ENCODE results near the gene MBNL3.

DNA sequence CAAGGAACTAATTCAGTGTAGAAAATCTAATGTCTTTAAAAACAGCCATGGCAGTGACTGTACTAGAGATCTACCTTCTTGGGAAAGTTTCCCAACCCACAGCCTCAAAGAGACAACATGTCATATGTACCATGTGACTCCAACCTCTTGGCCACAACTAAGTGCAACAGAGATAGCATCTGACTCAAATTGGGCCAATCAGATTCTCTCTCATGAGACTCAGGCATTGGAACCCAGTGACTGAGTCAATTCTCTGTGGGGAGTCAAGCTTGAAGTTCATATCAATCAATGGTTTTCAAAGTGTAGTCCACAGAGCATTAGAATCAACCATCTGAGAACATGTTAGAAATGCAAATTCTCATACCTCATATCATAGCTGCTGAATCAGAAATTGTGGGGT is 123.3 kb downstream of the MBNL3 start:
- TF ChIP-seq, protein P1, sequence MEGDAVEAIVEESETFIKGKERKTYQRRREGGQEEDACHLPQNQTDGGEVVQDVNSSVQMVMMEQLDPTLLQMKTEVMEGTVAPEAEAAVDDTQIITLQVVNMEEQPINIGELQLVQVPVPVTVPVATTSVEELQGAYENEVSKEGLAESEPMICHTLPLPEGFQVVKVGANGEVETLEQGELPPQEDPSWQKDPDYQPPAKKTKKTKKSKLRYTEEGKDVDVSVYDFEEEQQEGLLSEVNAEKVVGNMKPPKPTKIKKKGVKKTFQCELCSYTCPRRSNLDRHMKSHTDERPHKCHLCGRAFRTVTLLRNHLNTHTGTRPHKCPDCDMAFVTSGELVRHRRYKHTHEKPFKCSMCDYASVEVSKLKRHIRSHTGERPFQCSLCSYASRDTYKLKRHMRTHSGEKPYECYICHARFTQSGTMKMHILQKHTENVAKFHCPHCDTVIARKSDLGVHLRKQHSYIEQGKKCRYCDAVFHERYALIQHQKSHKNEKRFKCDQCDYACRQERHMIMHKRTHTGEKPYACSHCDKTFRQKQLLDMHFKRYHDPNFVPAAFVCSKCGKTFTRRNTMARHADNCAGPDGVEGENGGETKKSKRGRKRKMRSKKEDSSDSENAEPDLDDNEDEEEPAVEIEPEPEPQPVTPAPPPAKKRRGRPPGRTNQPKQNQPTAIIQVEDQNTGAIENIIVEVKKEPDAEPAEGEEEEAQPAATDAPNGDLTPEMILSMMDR (IDR thresholded peaks at IDR 0.05), result no peak
- TF ChIP-seq POLR2A (IDR thresholded peaks at IDR 0.05), result no peak

Data from body of pancreas (tissue), 4 donors.